ENCODE results near the gene LEMD3.

Gene LEMD3

DNA sequence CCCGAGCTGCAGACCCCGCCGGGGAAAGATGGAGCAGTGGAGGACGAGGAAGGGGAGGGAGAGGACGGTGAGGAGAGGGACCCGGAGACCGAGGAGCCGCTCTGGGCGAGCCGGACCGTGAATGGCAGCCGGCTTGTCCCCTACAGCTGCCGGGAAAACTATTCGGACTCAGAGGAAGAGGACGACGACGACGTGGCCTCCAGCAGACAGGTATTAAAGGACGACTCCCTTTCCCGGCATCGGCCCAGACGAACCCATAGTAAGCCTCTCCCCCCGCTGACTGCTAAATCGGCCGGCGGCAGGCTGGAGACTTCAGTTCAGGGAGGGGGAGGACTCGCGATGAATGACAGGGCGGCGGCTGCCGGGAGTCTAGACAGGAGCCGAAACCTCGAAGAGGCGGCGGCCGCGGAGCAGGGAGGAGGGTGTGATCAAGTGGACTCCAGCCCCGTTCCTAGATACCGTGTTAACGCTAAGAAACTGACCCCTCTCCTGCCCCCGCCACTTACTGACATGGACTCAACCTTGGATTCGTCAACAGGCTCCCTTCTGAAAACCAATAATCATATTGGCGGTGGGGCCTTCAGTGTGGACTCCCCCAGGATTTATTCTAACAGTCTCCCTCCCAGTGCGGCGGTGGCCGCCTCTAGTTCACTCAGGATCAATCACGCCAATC is 962 bp downstream of the LEMD3 start:
- peak; percentile 25 for DNase-seq (ENCODE audit: low read depth)

GRCh38 chr12:65171073-65171472 is 1.7 kb downstream of the LEMD3 start:
- no peak for DNase-seq (ENCODE audit: low read depth)

- DNase-seq (ENCODE audit: low read depth): no peak
Observed at GRCh38 chr12:65171870-65172269, 2.5 kb downstream of the LEMD3 start.

DNA sequence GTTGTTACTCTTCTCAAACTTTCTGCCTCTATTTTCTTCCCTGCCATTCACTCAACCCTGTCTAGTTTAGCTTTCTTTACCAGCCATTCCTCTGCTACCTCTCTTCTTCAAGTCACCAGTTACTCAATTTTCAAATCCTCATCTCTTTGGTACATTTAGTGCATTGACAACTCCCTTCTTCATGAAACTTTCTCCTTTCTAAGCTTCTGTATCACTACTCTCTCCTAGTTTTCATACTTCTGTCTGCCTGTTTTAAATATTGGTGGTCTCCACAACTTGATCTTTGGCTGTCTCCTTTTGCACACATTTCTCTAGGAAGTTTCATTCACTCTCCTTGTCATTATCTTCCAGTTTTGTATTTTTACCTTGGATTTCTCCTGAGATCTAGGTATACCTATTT is 6.0 kb downstream of the LEMD3 start:
- DNase-seq (ENCODE audit: low read depth): no peak

- no peak for DNase-seq (ENCODE audit: low read depth)
Observed at GRCh38 chr12:65182012-65182739, 12.8 kb downstream of the LEMD3 start.

DNA sequence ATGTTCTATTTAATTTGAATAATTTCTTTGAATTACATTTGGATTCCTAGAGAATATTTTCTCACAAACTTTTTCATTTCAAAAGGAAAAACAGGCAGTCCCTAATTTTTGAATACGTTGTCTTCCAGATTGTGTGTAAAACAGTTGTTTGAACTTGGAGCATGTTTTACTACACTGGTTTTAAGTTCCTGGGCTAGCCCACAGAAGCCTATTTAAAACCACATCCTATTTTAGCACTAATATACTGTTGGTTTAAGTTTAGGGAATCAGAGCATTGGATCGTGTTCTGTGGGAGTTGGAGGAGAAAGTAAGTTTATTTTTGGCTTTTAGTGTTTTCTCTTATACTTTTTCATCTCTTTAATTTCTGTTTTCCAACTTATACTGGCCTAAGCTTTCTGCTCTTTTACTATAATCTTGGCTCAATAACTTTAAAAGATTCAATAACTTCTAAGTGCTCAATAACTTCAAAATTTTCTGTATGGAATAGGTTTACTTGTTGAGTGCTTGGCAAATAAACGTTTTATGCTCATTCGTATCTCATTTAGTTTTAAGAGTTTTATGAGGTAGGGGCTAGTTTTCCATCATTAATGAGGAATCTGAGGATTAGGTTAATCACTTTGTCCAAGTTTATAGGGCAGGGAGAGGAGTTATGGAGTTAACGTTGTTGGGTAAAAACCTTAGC is 14.9 kb downstream of the LEMD3 start:
- no peak for DNase-seq (ENCODE audit: low read depth)

GRCh38 chr12:65184858-65185229 is 15.5 kb downstream of the LEMD3 start:
- DNase-seq (ENCODE audit: low read depth): no peak

- no peak for DNase-seq (ENCODE audit: low read depth)
Observed at GRCh38 chr12:65187665-65188064, 18.3 kb downstream of the LEMD3 start.

GRCh38 chr12:65188179-65188701 is 18.9 kb downstream of the LEMD3 start:
- no peak for DNase-seq (ENCODE audit: low read depth)

DNA sequence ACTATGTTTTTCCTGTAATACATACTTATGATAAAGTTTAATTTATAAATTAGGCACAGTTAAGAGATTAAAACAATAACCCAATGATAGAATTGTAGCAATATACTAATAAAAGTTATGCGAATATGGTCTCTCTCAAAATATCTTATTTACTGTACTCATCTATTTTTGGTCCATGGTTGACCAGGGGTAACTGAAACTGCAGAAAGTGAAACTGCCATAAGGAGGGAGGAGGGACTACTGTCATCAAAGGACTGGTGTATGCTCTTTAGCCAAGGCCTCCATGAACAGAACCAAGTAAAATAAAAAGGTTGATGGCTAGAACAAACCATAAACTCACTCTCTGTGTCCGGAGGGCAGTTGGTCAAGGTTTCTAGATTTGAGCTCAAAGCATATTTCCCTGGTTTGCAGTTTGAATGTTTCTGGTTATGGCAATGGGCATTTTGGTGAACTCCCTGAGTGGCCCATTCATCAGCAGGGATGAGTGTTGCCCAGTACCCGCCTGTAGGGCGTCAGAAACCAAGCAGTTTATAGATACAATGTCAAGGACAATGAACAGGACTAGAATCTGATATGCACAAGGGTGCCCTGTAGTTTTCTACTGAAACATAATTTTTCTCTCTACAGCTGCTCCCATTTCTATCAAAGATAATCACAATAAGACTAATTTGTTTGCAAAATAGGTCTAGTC is 19.8 kb downstream of the LEMD3 start:
- DNase-seq (ENCODE audit: low read depth): no peak

DNA sequence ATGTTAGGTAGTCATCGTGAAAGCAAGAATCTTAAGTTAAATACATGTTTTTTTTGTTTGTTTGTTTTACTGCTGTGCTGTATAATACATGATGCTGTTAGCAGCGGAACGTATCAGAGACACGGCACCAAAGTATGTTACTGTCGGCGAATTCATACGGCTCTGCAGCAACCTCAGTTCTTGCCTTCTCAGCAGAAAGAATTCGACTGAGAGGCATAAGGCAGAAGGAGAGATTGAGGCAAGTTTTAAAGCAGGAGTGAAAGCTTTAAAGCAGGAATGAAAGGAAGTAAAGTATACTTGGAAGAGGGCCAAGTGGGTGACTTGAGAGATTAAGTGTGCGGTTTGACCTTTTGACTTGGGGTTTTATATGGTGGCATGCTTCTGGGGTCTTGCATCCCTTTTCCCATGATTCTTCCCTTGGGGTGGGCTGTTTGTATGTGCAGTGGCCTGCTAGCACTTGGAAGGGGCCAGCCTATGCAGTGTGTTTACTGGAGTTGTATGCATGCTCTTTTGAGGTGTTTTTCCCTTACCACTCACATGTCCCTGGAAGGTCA is 23.7 kb downstream of the LEMD3 start:
- DNase-seq (ENCODE audit: low read depth): no peak

- DNase-seq (ENCODE audit: low read depth): no peak
Observed at GRCh38 chr12:65194949-65195348, 25.6 kb downstream of the LEMD3 start.

DNA sequence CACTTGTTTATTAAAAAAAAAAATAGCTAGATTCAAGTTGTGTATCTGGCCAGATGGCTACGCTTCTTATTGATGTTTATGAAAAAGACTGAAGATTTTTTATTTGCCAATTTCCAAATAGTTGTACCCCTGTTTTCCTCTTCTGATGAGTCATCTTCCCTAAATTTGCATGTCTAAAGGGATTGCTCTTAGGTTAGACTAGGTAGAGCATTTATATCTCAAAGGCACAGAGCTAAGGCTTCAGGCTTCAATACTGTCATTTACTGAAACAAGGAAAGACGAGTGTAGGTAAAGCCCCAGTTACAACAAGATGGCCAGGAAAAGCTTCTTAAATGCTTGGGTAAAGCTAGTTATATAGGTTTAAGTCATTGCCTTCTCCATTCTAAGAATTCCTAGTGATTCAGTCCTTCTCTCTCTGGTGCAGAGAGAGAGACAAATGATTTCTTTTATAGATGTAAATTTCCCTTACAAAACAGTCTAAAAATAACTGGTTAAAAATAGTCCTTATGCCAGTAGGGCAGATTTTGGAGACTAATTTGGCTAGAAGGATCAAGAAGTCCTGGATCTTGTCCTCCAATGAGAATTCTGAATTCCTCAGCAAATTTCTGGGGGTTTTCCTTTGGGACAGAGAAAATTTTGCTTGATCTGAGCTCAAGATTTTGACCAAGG is 26.1 kb downstream of the LEMD3 start:
- DNase-seq (ENCODE audit: low read depth): no peak

GRCh38 chr12:65196762-65197567 is 27.6 kb downstream of the LEMD3 start:
- no peak for DNase-seq (ENCODE audit: low read depth)

- DNase-seq (ENCODE audit: low read depth): no peak
Observed at GRCh38 chr12:65199604-65200003, 30.2 kb downstream of the LEMD3 start.

GRCh38 chr12:65200007-65200665 is 30.8 kb downstream of the LEMD3 start:
- DNase-seq (ENCODE audit: low read depth): no peak

DNA sequence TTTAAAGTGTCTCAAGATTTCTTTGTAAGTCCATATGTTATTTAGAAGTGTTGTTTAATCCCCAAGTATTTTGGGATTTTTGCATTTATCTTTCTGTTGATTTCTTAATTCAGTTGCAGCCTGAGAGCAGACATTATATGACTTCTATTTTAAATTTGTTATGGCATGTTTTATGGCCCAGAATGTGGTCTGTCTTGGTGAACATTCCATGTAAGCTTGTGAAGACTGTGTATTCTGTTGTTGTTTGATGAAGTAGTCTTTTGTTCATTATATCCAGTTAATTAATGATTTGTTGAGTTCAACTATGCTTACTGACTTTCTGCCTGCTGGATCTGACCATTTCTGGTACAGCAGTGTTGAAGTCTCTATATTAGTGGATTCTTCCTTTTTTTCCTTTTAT is 34.0 kb downstream of the LEMD3 start:
- DNase-seq (ENCODE audit: low read depth): no peak

- no peak for DNase-seq (ENCODE audit: low read depth)
Observed at GRCh38 chr12:65204886-65205525, 35.6 kb downstream of the LEMD3 start.

- DNase-seq (ENCODE audit: low read depth): no peak
Observed at GRCh38 chr12:65205886-65206285, 36.5 kb downstream of the LEMD3 start.

DNA sequence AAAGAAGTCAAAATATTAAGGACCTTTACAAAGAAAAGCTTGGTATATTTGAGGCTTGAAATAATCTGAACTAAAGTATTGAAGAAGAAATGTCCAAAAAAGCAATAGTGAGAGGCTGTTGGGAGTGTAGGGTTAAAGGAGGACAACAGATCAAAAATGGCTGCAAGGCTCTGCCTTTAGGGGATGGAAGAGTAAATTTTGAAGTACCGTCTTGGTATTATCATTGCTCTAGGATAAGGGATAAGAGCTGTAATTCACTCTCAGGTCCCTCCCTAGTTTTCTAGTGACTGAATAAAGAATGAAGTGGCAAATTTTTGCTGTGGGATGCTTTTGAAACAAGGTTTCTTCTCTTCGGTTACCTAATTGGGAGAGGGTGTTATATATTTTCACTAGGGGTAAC is 38.7 kb downstream of the LEMD3 start:
- no peak for DNase-seq (ENCODE audit: low read depth)

Data from stromal cell of bone marrow (primary cell).